Sigmoid colon (tissue), 4 donors: ENCODE results near the gene SULT2B1.

Source experiments
- EP300 ChIP-seq, 4 donors: sonication (generic); formaldehyde crosslinking; IDR thresholded peaks; one replicate each; pipeline ENCODE4 v1.6.1; 2017; ENCODE audit warnings: antibody characterized with exemption in 4 of 4
- POLR2A ChIP-seq, 2 donors: fragments of 450-650 bp; IDR thresholded peaks; one replicate each; pipeline ENCODE4 v1.6.1; 2016; ENCODE audit warnings: antibody characterized with exemption in 2 of 2, mild to moderate bottlenecking in 2 of 2, moderate library complexity in 2 of 2
- POLR2AphosphoS5 ChIP-seq, 4 donors: sonication (generic); formaldehyde crosslinking; IDR thresholded peaks; one replicate each; pipeline ENCODE4 v1.6.1; 2017; ENCODE audit warnings: antibody characterized with exemption in 4 of 4
- TF ChIP-seq, protein P1 (sequence below), 4 experiments: fragments of 450-650 bp in 3 of 4; fragments of 200-600 bp in 1 of 4; IDR thresholded peaks; one replicate each; pipeline ENCODE4 v1.5.1; 2016 to 2019; ENCODE audit warnings: antibody characterized with exemption in 4 of 4, mild to moderate bottlenecking in 3 of 4, moderate library complexity in 2 of 4

DNA sequence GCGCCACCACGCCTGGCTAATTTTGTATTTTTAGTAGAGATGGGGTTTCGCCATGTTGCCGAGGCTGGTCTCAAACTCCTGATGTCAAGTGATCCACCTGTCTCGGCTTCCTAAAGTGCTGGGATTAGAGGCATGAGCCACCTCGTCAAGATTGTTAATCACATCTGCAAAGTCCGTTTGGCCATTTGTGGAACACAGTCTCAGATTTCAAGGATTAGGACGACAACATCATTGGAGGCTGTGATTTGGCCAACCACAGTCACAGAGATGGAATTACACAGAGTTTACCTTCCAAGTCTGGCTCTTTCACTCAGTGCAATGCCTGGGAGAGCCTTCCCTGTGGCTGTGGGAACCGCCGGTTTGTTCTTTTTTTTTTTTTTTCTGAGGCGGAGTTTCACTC, 17.8 kb downstream of the SULT2B1 start:
- TF ChIP-seq, protein P1, sequence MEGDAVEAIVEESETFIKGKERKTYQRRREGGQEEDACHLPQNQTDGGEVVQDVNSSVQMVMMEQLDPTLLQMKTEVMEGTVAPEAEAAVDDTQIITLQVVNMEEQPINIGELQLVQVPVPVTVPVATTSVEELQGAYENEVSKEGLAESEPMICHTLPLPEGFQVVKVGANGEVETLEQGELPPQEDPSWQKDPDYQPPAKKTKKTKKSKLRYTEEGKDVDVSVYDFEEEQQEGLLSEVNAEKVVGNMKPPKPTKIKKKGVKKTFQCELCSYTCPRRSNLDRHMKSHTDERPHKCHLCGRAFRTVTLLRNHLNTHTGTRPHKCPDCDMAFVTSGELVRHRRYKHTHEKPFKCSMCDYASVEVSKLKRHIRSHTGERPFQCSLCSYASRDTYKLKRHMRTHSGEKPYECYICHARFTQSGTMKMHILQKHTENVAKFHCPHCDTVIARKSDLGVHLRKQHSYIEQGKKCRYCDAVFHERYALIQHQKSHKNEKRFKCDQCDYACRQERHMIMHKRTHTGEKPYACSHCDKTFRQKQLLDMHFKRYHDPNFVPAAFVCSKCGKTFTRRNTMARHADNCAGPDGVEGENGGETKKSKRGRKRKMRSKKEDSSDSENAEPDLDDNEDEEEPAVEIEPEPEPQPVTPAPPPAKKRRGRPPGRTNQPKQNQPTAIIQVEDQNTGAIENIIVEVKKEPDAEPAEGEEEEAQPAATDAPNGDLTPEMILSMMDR (IDR thresholded peaks at IDR 0.05), result no peak
- TF ChIP-seq POLR2A (IDR thresholded peaks at IDR 0.05) (no peak), POLR2AphosphoS5 (IDR thresholded peaks at IDR 0.05) (no peak), EP300 (IDR thresholded peaks at IDR 0.05) (no peak)
